ENCODE results near the gene EPDR1.

EPDR1 gene

DNA sequence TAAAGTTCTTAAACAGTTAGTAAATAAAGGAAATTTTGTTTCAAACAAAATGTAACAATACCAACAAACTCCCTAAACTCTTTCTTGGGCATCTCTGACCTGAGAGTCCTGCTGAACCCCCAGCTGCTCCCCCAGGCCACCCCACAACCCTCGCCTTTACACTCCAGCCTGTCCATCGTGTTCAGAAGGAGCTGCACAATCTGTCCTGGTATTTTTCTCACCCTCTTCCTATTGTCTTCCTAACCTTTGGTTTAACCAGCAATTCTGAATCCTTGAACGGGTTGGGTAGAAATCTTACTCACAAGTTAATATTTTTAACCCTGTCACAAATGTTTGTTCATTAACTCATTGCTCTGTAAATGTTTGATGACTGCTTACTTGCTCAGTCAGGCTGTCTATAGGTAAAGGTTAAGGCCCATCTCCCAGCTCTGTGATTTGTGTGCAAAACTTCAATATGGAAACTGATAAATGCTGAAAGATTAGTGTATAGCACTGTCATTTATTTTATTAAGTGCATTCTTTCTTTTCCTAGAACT is 20.7 kb upstream of the EPDR1 start:
- H2AK5ac ChIP-seq (ENCODE audit: low read length) = no peak overlapping the region
- no CpG with 5 or more reads among the region's 3 CpGs for WGBS (ENCODE audit: extremely low coverage, insufficient coverage, insufficient read length)
- H3K4me2 ChIP-seq (ENCODE audit: low read length) = no peak overlapping the region

GRCh38 chr7:37901236-37901827 is 19.1 kb upstream of the EPDR1 start:
- Histone ChIP-seq H3K36me3 (ENCODE audit: control insufficient read depth in 1 of 2, insufficient read depth in 2 of 2, low read length in 2 of 2) (no peaks in the 10 kb centered on the region), H2BK5ac (ENCODE audit: low read depth, low read length, poor library complexity) (no peak overlapping the region), H3K79me1 (ENCODE audit: low read length) (no peaks in the 10 kb centered on the region), H4K91ac (ENCODE audit: low read depth, low read length) (no peak overlapping the region), H3K14ac (ENCODE audit: low read length) (no peak overlapping the region), H3K4me3 (ENCODE audit: low read depth, low read length) (no peak overlapping the region), H3K27me3 (ENCODE audit: insufficient read depth, low read length) (no peaks in the 10 kb centered on the region), H3K18ac (ENCODE audit: low read length) (no peak overlapping the region), H3K27ac (ENCODE audit: low read depth, low read length) (no peak overlapping the region), H3K4ac (ENCODE audit: low read depth, low read length) (no peak overlapping the region), H3K4me1 (ENCODE audit: control insufficient read depth in 1 of 2, insufficient read depth in 2 of 2, low read length in 2 of 2) (peaks cover 5 to 6% of the 10 kb centered on the region in 2 experiments), H4K12ac (ENCODE audit: low read depth, low read length) (no peak overlapping the region), H2AK5ac (ENCODE audit: low read length) (no peak overlapping the region), H3K23ac (ENCODE audit: low read length) (no peak overlapping the region), H2BK120ac (ENCODE audit: insufficient read depth, low read length, poor library complexity) (no peak overlapping the region), H2BK12ac (ENCODE audit: low read length) (no peak overlapping the region), H3K9ac (ENCODE audit: low read length) (no peak overlapping the region), H3K4me2 (ENCODE audit: low read length) (no peak overlapping the region), H3K9me3 (ENCODE audit: insufficient read depth, low read depth, low read length) (no peaks in the 10 kb centered on the region), H4K8ac (ENCODE audit: low read depth, low read length) (no peak overlapping the region), H2AFZ (ENCODE audit: insufficient read depth, low read length, poor library complexity) (no peak overlapping the region), H3K79me2 (ENCODE audit: control insufficient read depth, insufficient read depth, low read length, poor library complexity) (no peaks in the 10 kb centered on the region)
- no CpG with 5 or more reads among the region's 6 CpGs for WGBS (ENCODE audit: extremely low coverage, insufficient coverage, insufficient read length)
- DNase-seq = peak in 1 of 2 donors; percentile 52

More for the DNA sequence above, 20.7 kb upstream of the EPDR1 start:
- no peak overlapping the region for H4K8ac ChIP-seq (ENCODE audit: low read depth, low read length)
- no peak overlapping the region for H3K18ac ChIP-seq (ENCODE audit: low read length)
- no peak overlapping the region for H3K14ac ChIP-seq (ENCODE audit: low read length)
- H3K4me3 ChIP-seq (ENCODE audit: low read depth, low read length) = no peak overlapping the region
- H3K36me3 ChIP-seq (ENCODE audit: control insufficient read depth in 1 of 2, insufficient read depth in 2 of 2, low read length in 2 of 2) = no peaks in the 10 kb centered on the region
- no peaks in the 10 kb centered on the region for H3K79me1 ChIP-seq (ENCODE audit: low read length)
- H3K27me3 ChIP-seq (ENCODE audit: insufficient read depth, low read length) = no peaks in the 10 kb centered on the region
- H4K91ac ChIP-seq (ENCODE audit: low read depth, low read length) = no peak overlapping the region
- H3K23ac ChIP-seq (ENCODE audit: low read length) = no peak overlapping the region
- H2BK5ac ChIP-seq (ENCODE audit: low read depth, low read length, poor library complexity) = no peak overlapping the region
- H2BK12ac ChIP-seq (ENCODE audit: low read length) = no peak overlapping the region
- no peak overlapping the region for H2AFZ ChIP-seq (ENCODE audit: insufficient read depth, low read length, poor library complexity)
- H3K4ac ChIP-seq (ENCODE audit: low read depth, low read length) = no peak overlapping the region
- no peak overlapping the region for H2BK120ac ChIP-seq (ENCODE audit: insufficient read depth, low read length, poor library complexity)
- no peak overlapping the region for H4K12ac ChIP-seq (ENCODE audit: low read depth, low read length)
- no peak for DNase-seq
- no peaks in the 10 kb centered on the region for H3K79me2 ChIP-seq (ENCODE audit: control insufficient read depth, insufficient read depth, low read length, poor library complexity)
- no peak overlapping the region for H3K9ac ChIP-seq (ENCODE audit: low read length)
- H3K4me1 ChIP-seq (ENCODE audit: control insufficient read depth in 1 of 2, insufficient read depth in 2 of 2, low read length in 2 of 2) = peaks cover 5 to 6% of the 10 kb centered on the region in 2 experiments
- no peaks in the 10 kb centered on the region for H3K9me3 ChIP-seq (ENCODE audit: insufficient read depth, low read depth, low read length)
- H3K27ac ChIP-seq (ENCODE audit: low read depth, low read length) = no peak overlapping the region

DNA sequence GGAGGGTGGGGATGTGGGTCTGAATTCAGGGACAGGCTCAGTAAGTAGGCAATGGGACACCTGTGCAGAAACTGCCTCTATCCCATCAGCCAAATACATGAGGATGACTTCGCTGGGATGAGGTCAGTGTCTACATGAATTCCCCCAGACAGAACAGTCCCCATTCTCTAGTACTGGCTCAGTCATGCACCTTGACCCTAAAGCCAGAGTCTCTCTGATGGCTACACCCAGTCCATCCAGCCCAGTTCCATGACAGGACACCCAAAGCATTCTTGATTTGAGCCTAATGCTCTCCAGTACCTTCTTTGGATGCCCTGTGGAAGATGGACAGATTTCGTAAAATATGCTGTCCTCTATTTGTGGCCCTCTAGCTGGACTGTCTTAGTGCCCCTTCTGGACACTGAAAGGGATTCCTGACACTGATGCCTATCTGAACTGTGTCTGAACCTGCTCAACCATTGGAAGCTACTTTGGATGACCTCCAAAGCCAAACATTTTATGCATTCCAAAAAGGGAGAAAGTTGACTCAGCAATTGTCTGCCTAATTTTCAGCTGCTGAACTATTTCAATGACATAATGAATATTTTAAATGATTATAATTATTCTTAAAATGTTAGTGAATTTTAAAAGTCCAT is 18.4 kb upstream of the EPDR1 start:
- Histone ChIP-seq H4K91ac (ENCODE audit: low read depth, low read length) (no peak overlapping the region), H3K9ac (ENCODE audit: low read length) (no peak overlapping the region), H3K79me2 (ENCODE audit: control insufficient read depth, insufficient read depth, low read length, poor library complexity) (no peaks in the 10 kb centered on the region), H3K27ac (ENCODE audit: low read depth, low read length) (no peak overlapping the region), H3K4me3 (ENCODE audit: low read depth, low read length) (no peak overlapping the region), H3K14ac (ENCODE audit: low read length) (no peak overlapping the region), H4K12ac (ENCODE audit: low read depth, low read length) (no peak overlapping the region), H2BK120ac (ENCODE audit: insufficient read depth, low read length, poor library complexity) (no peak overlapping the region), H3K79me1 (ENCODE audit: low read length) (no peaks in the 10 kb centered on the region), H2BK5ac (ENCODE audit: low read depth, low read length, poor library complexity) (no peak overlapping the region), H3K27me3 (ENCODE audit: insufficient read depth, low read length) (no peaks in the 10 kb centered on the region), H4K8ac (ENCODE audit: low read depth, low read length) (no peak overlapping the region), H3K9me3 (ENCODE audit: insufficient read depth, low read depth, low read length) (no peaks in the 10 kb centered on the region), H3K4me1 (ENCODE audit: control insufficient read depth in 1 of 2, insufficient read depth in 2 of 2, low read length in 2 of 2) (peaks cover 5 to 6% of the 10 kb centered on the region in 2 experiments), H3K18ac (ENCODE audit: low read length) (no peak overlapping the region), H3K36me3 (ENCODE audit: control insufficient read depth in 1 of 2, insufficient read depth in 2 of 2, low read length in 2 of 2) (no peaks in the 10 kb centered on the region), H3K4me2 (ENCODE audit: low read length) (no peak overlapping the region), H2AFZ (ENCODE audit: insufficient read depth, low read length, poor library complexity) (no peak overlapping the region), H3K23ac (ENCODE audit: low read length) (no peak overlapping the region), H2AK5ac (ENCODE audit: low read length) (no peak overlapping the region), H2BK12ac (ENCODE audit: low read length) (no peak overlapping the region), H3K4ac (ENCODE audit: low read depth, low read length) (no peak overlapping the region)
- DNase-seq = peak in 1 of 2 donors; percentile 57
- no CpG with 5 or more reads among the region's 2 CpGs for WGBS (ENCODE audit: extremely low coverage, insufficient coverage, insufficient read length)

DNA sequence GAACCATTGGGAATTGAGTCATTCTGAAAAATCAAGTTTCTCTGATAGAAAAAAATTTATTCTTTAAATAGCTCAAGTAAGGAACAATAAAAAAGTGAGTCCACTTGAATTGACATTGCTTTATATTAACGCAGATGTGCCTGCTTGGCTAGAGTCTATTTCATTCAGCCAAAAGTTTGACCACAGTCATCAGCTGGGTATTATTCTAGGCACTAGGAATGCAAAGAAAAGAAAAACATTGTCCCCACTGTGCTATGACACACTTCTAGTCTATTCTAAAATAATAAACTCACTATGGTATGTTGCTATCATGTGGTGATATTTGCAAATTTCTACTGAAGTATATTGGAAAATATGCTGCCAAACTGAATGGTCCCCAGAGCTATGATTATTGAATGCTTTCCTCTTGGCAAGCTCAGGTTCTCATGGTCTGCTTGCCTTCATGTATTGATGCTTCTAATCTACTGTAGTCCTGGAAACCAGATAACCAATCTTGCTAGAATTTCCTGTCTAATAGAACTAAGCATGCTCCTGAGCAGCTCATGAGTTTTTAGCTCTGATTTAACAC is 12.1 kb upstream of the EPDR1 start:
- no peak overlapping the region for H2AFZ ChIP-seq (ENCODE audit: insufficient read depth, low read length, poor library complexity)
- H3K36me3 ChIP-seq (ENCODE audit: control insufficient read depth in 1 of 2, insufficient read depth in 2 of 2, low read length in 2 of 2) = no peaks in the 10 kb centered on the region
- no CpG with 5 or more reads among the region's 1 CpG for WGBS (ENCODE audit: extremely low coverage, insufficient coverage, insufficient read length)

More for the DNA sequence above, 12.1 kb upstream of the EPDR1 start:
- Histone ChIP-seq H3K23ac (ENCODE audit: low read length) (no peak overlapping the region), H3K14ac (ENCODE audit: low read length) (no peak overlapping the region), H3K18ac (ENCODE audit: low read length) (no peak overlapping the region), H2BK12ac (ENCODE audit: low read length) (no peak overlapping the region), H3K4me2 (ENCODE audit: low read length) (no peak overlapping the region), H3K79me2 (ENCODE audit: control insufficient read depth, insufficient read depth, low read length, poor library complexity) (no peaks in the 10 kb centered on the region), H3K4me1 (ENCODE audit: control insufficient read depth in 1 of 2, insufficient read depth in 2 of 2, low read length in 2 of 2) (no peaks in the 10 kb centered on the region), H2AK5ac (ENCODE audit: low read length) (no peak overlapping the region), H3K9ac (ENCODE audit: low read length) (no peak overlapping the region), H2BK120ac (ENCODE audit: insufficient read depth, low read length, poor library complexity) (no peak overlapping the region), H3K4ac (ENCODE audit: low read depth, low read length) (no peak overlapping the region), H2BK5ac (ENCODE audit: low read depth, low read length, poor library complexity) (no peak overlapping the region), H3K4me3 (ENCODE audit: low read depth, low read length) (no peak overlapping the region), H3K79me1 (ENCODE audit: low read length) (no peaks in the 10 kb centered on the region), H3K27ac (ENCODE audit: low read depth, low read length) (no peak overlapping the region), H4K8ac (ENCODE audit: low read depth, low read length) (no peak overlapping the region), H3K9me3 (ENCODE audit: insufficient read depth, low read depth, low read length) (no peaks in the 10 kb centered on the region), H4K12ac (ENCODE audit: low read depth, low read length) (no peak overlapping the region), H3K27me3 (ENCODE audit: insufficient read depth, low read length) (no peaks in the 10 kb centered on the region), H4K91ac (ENCODE audit: low read depth, low read length) (no peak overlapping the region)
- DNase-seq = no peak
